ENCODE data around the gene MRAP2. TPM values are rescaled to one million over a fixed set of nuclear protein-coding genes. Genes with fewer than 3 reads are reported as not detected.

MRAP2 gene
- total and polyA plus RNA-seq, 2 experiments from 2014 or later, result 6.1 to 13.5 TPM

DNA sequence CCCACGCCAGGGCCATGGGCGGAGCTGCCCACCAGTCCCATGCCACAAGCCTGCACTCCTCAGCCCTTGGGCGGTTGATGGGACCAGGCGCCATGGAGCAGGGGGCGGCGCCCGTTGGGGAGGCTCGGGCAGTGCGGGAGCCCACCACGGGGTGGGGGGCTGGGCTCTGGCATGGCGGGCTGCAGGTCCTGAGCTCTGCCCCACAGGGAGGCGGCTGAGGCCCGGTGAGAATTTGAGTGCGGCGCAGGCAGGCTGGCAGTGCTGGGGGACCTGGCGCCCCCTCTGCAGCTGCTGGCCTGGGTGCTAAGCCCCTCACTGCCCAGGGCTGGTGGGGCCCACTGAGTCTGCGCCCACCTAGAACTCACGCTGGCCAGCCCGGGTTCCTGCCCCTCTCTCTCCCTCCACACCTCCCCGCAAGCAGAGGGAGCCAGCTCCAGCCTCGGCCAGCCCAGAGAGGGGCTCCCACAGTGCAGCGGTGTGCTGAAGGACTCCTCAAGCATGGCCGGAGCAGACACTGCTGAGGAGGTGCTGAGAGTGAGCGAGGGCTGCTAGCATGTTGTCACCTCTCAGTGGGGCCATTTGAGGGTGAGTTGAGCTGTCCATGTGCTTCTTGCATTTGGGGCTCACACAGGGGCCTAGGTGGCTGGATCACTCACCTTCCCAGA, 4.0 kb downstream of the MRAP2 start:
- Histone ChIP-seq H3K4me1 (ENCODE audit: insufficient read depth) (peaks cover 21% of the 10 kb centered on the region), H2AFZ (no peak overlapping the region), H3K79me2 (replicated peaks; ENCODE audit: insufficient read depth) (no peaks in the 10 kb centered on the region; the same call in 1 of the 2 replicates), H3K9me2 (ENCODE audit: insufficient read depth) (0 out of 2 replicates have a peak, but pooled peaks cover 4% of the 10 kb centered on the region), H3K4me3 (no peak overlapping the region), H3K27me3 (ENCODE audit: insufficient read depth) (peaks cover 17% of the 10 kb centered on the region), H3K4me2 (no peak overlapping the region), H3K27ac (ENCODE audit: low read depth) (no peak overlapping the region), H4K20me1 (replicated peaks; ENCODE audit: insufficient read depth) (no peaks in the 10 kb centered on the region), H3K36me3 (ENCODE audit: insufficient read depth) (peaks cover 21% of the 10 kb centered on the region), H3F3A (replicated peaks; ENCODE audit: low read depth) (no peaks in the 10 kb centered on the region; the same call in 1 of the 2 replicates)
- ATAC-seq (no peak), DNase-seq (ENCODE audit: low spot score) (no peak)
- Mint-ChIP-seq H3K36me3 (ENCODE audit: low read depth) (peaks cover 47% of the 10 kb centered on the region), H3K4me3 (no peak overlapping the region), H3K27ac (no peak overlapping the region), H3K27me3 (ENCODE audit: insufficient read depth, low read depth, poor library complexity) (peaks cover 20% of the 10 kb centered on the region), H3K9me3 (peaks cover 51% of the 10 kb centered on the region), H3K4me1 (peaks cover 21% of the 10 kb centered on the region)
- TF ChIP-seq EZH2 (IDR thresholded peaks at IDR 0.05; ENCODE audit: low read depth, unreplicated experiment) (no peak), JUNB (IDR thresholded peaks at IDR 0.05; ENCODE audit: unreplicated experiment) (no peak), EZH2phosphoT487 (IDR thresholded peaks at IDR 0.05; ENCODE audit: unreplicated experiment) (no peak), POLR2AphosphoS5 (IDR thresholded peaks at IDR 0.05; ENCODE audit: low read depth) (no peak), CREB1 (CRISPR knock-in tag; IDR thresholded peaks at IDR 0.05; ENCODE audit: low read depth) (no peak), STAT1 (IDR thresholded peaks at IDR 0.05; ENCODE audit: unreplicated experiment) (no peak), NANOG (IDR thresholded peaks at IDR 0.05; ENCODE audit: borderline replicate concordance) (no peak), ZNF114 (CRISPR knock-in tag; IDR thresholded peaks at IDR 0.05) (no peak), ZNF331 (CRISPR knock-in tag; IDR thresholded peaks at IDR 0.05; ENCODE audit: low read depth) (no peak)
- TF ChIP-seq, protein P1, sequence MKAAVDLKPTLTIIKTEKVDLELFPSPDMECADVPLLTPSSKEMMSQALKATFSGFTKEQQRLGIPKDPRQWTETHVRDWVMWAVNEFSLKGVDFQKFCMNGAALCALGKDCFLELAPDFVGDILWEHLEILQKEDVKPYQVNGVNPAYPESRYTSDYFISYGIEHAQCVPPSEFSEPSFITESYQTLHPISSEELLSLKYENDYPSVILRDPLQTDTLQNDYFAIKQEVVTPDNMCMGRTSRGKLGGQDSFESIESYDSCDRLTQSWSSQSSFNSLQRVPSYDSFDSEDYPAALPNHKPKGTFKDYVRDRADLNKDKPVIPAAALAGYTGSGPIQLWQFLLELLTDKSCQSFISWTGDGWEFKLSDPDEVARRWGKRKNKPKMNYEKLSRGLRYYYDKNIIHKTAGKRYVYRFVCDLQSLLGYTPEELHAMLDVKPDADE (IDR thresholded peaks at IDR 0.05), result no peak
- TF ChIP-seq, protein P2, sequence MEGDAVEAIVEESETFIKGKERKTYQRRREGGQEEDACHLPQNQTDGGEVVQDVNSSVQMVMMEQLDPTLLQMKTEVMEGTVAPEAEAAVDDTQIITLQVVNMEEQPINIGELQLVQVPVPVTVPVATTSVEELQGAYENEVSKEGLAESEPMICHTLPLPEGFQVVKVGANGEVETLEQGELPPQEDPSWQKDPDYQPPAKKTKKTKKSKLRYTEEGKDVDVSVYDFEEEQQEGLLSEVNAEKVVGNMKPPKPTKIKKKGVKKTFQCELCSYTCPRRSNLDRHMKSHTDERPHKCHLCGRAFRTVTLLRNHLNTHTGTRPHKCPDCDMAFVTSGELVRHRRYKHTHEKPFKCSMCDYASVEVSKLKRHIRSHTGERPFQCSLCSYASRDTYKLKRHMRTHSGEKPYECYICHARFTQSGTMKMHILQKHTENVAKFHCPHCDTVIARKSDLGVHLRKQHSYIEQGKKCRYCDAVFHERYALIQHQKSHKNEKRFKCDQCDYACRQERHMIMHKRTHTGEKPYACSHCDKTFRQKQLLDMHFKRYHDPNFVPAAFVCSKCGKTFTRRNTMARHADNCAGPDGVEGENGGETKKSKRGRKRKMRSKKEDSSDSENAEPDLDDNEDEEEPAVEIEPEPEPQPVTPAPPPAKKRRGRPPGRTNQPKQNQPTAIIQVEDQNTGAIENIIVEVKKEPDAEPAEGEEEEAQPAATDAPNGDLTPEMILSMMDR (conservative IDR thresholded peaks at IDR 0.05; ENCODE audit: low read depth in 2 of 2), result no peak
- TF ChIP-seq, protein P3, sequence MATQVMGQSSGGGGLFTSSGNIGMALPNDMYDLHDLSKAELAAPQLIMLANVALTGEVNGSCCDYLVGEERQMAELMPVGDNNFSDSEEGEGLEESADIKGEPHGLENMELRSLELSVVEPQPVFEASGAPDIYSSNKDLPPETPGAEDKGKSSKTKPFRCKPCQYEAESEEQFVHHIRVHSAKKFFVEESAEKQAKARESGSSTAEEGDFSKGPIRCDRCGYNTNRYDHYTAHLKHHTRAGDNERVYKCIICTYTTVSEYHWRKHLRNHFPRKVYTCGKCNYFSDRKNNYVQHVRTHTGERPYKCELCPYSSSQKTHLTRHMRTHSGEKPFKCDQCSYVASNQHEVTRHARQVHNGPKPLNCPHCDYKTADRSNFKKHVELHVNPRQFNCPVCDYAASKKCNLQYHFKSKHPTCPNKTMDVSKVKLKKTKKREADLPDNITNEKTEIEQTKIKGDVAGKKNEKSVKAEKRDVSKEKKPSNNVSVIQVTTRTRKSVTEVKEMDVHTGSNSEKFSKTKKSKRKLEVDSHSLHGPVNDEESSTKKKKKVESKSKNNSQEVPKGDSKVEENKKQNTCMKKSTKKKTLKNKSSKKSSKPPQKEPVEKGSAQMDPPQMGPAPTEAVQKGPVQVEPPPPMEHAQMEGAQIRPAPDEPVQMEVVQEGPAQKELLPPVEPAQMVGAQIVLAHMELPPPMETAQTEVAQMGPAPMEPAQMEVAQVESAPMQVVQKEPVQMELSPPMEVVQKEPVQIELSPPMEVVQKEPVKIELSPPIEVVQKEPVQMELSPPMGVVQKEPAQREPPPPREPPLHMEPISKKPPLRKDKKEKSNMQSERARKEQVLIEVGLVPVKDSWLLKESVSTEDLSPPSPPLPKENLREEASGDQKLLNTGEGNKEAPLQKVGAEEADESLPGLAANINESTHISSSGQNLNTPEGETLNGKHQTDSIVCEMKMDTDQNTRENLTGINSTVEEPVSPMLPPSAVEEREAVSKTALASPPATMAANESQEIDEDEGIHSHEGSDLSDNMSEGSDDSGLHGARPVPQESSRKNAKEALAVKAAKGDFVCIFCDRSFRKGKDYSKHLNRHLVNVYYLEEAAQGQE (IDR thresholded peaks at IDR 0.05; ENCODE audit: unreplicated experiment), result no peak
- TF ChIP-seq, protein P4, sequence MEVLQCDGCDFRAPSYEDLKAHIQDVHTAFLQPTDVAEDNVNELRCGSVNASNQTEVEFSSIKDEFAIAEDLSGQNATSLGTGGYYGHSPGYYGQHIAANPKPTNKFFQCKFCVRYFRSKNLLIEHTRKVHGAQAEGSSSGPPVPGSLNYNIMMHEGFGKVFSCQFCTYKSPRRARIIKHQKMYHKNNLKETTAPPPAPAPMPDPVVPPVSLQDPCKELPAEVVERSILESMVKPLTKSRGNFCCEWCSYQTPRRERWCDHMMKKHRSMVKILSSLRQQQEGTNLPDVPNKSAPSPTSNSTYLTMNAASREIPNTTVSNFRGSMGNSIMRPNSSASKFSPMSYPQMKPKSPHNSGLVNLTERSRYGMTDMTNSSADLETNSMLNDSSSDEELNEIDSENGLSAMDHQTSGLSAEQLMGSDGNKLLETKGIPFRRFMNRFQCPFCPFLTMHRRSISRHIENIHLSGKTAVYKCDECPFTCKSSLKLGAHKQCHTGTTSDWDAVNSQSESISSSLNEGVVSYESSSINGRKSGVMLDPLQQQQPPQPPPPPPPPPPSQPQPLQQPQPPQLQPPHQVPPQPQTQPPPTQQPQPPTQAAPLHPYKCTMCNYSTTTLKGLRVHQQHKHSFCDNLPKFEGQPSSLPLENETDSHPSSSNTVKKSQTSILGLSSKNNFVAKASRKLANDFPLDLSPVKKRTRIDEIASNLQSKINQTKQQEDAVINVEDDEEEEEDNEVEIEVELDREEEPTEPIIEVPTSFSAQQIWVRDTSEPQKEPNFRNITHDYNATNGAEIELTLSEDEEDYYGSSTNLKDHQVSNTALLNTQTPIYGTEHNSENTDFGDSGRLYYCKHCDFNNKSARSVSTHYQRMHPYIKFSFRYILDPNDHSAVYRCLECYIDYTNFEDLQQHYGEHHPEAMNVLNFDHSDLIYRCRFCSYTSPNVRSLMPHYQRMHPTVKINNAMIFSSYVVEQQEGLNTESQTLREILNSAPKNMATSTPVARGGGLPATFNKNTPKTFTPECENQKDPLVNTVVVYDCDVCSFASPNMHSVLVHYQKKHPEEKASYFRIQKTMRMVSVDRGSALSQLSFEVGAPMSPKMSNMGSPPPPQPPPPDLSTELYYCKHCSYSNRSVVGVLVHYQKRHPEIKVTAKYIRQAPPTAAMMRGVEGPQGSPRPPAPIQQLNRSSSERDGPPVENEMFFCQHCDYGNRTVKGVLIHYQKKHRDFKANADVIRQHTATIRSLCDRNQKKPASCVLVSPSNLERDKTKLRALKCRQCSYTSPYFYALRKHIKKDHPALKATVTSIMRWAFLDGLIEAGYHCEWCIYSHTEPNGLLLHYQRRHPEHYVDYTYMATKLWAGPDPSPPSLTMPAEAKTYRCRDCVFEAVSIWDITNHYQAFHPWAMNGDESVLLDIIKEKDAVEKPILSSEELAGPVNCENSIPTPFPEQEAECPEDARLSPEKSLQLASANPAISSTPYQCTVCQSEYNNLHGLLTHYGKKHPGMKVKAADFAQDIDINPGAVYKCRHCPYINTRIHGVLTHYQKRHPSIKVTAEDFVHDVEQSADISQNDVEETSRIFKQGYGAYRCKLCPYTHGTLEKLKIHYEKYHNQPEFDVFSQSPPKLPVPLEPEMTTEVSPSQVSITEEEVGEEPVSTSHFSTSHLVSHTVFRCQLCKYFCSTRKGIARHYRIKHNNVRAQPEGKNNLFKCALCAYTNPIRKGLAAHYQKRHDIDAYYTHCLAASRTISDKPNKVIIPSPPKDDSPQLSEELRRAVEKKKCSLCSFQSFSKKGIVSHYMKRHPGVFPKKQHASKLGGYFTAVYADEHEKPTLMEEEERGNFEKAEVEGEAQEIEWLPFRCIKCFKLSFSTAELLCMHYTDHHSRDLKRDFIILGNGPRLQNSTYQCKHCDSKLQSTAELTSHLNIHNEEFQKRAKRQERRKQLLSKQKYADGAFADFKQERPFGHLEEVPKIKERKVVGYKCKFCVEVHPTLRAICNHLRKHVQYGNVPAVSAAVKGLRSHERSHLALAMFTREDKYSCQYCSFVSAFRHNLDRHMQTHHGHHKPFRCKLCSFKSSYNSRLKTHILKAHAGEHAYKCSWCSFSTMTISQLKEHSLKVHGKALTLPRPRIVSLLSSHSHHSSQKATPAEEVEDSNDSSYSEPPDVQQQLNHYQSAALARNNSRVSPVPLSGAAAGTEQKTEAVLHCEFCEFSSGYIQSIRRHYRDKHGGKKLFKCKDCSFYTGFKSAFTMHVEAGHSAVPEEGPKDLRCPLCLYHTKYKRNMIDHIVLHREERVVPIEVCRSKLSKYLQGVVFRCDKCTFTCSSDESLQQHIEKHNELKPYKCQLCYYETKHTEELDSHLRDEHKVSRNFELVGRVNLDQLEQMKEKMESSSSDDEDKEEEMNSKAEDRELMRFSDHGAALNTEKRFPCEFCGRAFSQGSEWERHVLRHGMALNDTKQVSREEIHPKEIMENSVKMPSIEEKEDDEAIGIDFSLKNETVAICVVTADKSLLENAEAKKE (CRISPR knock-in tag; IDR thresholded peaks at IDR 0.05), result no peak

Data from GM23338 (cell line).